Measurements from ENCODE around the gene ZNF888.
"Not testable (repeated sequence)": the region's sequence is repeated elsewhere in the genome, so short reads cannot be mapped to it uniquely, and the experiment has no call there.

ZNF888 gene

DNA sequence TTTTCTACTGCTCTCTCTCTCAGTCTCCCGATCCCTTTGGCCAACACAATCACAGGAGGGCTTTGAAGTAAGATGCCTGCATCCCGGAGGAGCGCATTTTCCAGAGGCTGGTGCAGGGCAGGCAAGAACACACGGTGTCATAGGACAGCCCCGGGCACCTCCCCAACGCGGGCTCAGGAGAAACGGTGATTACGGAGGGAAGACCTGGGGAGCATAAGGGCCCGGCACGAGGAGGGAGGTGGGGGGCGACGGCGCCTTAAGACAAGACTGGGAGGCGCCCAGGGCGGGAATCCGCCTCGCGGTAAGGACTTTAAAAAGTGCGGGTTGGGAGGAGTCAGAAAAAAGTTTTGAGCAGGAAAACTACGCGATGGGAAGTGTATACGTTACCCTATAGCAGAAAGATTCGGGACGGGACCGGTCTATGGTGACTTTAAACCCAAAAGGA, 18.7 kb upstream of the ZNF888 start:
- peak; percentile 47 for DNase-seq (ENCODE audit: low spot score)

DNA sequence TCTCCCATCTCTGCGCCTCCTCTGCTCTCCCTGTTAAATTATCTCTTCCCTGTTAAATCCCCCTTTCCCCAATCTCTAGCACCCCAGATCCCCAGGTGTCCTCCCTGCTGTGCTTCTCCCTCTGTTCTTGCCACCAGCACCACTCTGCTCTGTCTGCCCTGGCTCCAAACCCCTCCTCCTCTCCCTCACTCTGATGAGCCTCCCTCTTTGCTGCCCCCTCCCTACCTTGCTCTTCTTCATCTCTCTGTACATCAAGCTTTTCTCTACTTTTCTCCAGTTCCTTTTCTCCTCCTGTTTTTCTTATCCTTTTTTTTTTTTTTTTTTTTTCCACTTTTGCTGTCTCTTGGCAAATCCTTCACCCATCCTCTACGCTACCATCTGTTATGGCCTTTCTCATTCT, 18.3 kb upstream of the ZNF888 start:
- DNase-seq (ENCODE audit: low spot score): peak; percentile 40

GRCh38 chr19:52940905-52941304, 17.7 kb upstream of the ZNF888 start:
- not testable (repeated sequence) for DNase-seq (ENCODE audit: low spot score)

- no peak for DNase-seq (ENCODE audit: low spot score)
Measured at GRCh38 chr19:52938761-52939160, 15.5 kb upstream of the ZNF888 start.

DNA sequence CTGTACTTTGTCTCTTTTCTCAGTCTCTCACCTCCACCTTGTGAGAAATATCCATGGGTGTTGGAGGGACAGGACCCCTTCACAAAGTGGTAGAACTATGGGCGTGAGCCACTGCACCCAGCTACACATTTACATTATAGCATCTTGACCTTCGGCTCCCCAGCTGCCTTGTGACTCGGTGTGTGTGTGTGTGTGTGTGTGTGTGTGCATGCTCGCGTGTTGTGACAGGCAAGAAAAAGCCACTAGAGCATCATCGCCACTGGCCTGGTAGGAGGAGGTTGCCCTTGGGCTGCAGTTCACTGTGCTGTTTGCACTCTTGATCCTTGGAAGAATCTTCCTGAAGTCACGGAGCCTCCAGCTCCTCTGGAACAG, 13.7 kb upstream of the ZNF888 start:
- DNase-seq (ENCODE audit: low spot score): no peak

GRCh38 chr19:52936151-52936953, 13.1 kb upstream of the ZNF888 start:
- no peak for DNase-seq (ENCODE audit: low spot score)

DNA sequence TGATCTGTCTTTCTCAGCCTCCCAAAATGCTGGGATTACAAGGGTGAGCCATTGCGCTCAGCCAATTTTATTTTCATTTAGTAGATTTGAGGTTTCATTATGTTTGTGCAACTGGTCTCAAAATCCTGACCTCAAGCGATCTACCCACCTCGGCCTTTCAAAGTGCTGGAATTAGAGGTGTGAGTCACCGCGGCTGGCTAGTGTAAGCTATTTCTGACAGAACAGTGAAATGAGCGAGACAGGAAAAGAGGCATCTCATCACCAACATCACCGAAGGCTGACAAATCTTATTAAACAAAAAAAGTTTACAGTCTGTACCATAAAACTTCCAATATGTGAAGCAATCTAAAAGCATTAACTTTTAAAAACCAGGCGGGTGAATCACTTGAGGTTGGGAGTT, 12.2 kb upstream of the ZNF888 start:
- DNase-seq (ENCODE audit: low spot score): no peak

DNA sequence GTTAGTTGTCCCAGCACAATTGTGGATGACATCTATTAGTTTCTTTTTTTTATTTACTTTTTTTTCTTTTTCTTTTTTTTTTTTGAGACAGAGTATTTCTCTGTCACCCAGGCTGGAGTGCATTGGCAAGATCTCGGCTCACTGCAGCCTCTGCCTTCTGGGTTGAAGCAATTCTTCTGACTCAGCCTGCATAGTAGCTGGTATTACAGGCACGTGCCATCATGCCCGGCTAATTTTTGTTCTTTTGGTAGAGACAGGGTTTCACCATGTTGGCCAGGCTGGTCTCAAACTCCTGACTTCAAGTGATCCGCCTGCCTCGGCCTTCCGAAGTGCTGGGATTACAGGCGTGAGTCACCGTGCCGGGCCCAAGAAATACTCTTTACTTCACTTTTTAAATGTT, 1.4 kb upstream of the ZNF888 start:
- DNase-seq (ENCODE audit: low spot score): not testable (repeated sequence)

DNA sequence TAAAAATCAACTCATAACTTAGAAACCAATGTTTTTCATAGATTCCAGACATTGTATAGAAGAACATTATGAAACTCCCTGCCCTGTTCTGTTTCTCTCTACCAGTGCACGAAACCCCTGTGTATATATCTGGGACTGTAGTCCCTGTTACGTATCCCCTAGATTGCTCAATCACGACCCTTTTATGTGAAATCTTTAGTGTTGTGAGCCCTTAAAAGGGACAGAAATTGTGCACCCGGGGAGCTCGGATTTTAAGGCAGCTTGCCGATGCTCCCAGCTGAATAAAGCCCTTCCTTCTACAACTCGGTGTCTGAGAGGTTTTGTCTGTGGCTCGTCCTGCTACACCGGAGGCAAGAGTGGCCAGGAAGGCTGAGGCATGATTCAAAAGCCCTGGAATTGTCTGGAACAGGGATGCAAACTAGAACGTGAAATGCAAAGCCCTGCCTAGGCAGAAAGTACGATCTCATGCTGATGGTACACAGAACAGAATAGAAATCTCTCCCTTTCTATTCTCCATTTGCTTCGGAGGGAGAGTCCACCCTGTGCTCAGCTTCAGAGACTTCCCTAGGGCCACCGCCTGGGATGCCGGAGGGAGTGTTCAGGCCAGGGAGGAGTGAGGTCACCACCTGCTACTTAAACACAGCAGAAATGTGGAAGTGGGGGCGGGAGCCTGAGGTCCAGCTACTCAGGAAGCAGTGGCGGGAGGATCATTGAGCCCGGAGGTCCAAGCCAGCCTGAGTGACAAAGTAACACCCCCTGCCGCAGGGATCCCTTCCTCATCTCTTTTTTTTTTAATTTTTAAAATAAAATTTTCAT, 758 bp upstream of the ZNF888 start:
- DNase-seq (ENCODE audit: low spot score): no peak

DNA sequence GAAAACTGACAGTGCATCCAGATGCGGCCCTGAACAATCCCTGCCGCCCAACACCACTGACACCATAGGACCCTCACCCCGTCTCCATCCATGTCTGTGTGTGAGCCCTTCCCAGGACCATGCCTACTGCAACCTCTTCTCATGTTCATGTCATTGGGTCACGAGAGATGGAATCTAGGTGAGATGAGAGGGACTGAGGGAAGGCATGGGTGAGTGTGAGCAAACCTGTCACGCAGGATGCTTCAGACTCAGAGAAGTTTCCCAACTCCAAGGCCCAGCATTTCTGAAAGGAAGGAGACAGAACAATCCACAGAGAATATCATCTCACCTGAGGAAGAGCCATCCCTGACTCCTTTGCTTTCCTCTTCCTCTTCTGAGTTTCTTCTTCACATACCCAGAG, 5.7 kb downstream of the ZNF888 start:
- no peak for DNase-seq (ENCODE audit: low spot score)

- no peak for DNase-seq (ENCODE audit: low spot score)
Measured at GRCh38 chr19:52910648-52911047, 12.6 kb downstream of the ZNF888 start.

- DNase-seq (ENCODE audit: low spot score): not testable (repeated sequence)
Measured at GRCh38 chr19:52904052-52904780, 19.0 kb downstream of the ZNF888 start.

GRCh38 chr19:52901842-52902241, 21.4 kb downstream of the ZNF888 start:
- DNase-seq (ENCODE audit: low spot score): no peak

DNA sequence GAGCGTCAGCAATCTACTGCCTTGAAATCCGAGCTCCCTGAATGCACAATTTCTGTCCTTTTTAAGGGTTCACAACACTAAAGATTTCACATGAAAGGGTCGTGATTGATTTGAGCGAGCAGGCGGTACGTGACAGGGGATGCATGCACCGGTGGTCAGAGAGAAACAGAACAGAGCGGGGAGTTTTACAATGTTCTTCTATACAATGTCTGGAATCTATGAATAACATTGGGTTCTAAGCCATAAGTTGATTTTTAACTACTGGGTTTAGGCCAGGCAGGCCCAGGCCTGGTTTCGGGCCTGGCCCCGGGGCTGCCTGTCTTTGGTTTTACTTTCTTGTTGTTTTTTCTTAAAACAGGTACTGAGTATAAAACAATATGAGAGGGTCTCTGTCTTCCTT, 24.6 kb downstream of the ZNF888 start:
- not testable (repeated sequence) for DNase-seq (ENCODE audit: low spot score)

GRCh38 chr19:52898101-52898500, 25.1 kb downstream of the ZNF888 start:
- DNase-seq (ENCODE audit: low spot score): no peak

DNA sequence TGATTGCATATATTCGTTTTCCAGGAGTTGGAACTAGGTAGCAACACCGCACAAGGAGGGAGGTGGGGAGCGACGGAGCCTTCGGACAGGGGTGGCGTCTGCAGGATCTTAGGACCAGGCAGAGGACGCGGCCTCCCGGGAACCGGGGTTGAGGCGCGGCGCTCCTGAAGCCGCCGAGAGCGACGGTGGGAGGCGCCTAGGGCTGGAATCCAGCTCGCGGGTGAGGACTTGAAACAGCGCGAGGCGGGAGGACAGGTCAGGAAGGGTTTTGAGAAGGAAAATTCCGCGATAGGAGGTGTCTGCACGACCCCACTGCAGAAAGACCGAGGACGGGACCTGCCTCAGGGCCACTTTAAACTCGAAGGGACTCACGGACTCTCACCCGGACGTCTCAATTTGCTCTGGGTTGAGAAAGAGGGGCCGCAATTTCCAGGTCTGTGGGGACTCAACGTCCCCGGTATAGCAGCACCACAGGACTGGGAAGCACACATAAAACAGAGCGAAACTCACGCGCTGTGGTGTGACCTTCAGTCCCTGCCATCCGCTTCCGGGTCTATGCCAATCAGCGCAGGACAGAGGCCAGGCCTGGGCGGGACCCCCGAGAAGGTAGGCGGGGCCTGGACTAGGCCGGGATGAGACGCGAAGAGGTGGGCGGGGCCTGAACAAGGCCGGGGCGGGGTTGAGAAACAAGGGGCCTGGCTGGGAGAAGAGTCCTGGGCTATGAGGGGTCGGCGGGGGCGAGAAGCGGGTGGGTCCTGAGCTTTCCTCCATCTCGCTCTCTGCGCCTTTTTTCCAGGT, 25.9 kb downstream of the ZNF888 start, which contains the start of gene ZNF320:
Gene ZNF320 (minus strand): TSS at position 498 of the 798 bp plus-strand sequence. CDS start 7,380 bp downstream, outside the sequence.
- peak; percentile 97 for DNase-seq (ENCODE audit: low spot score)

DNA sequence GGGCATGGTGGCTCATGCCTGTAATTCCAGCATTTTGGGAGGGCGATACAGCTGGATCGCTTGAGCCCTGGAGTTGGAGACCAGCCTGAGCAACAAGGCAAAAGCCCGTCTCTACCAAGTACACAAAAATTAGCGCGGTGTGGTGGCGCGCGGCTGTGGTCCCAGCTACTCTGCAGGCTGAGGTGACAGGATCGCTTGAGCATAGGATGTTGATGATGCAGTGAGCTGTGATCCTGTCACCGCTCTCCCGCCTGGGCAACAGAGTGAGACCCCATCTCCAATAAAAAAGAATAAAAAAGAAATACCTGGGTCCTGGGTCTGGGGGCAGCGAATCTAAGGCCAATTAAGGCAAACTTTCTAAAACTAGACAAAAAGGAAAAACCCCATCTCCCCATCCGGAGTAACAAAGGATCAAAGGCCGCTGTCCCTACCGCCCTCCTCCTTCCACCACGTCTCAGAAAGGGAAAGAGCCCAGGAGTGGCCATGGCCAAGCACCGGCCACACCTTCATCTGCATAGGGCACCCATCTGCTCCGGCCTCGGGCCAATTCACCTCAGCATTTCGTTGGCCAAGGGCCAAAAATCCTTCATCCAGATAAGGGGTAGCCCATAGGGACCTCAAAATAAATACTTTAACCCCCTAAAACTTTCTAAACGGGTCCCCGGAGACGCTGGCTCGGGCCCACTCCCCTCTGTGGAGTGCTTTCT, 26.6 kb downstream of the ZNF888 start:
- no peak for DNase-seq (ENCODE audit: low spot score)

- DNase-seq (ENCODE audit: low spot score): no peak
Measured at GRCh38 chr19:52891336-52891735, 31.9 kb downstream of the ZNF888 start.

DNA sequence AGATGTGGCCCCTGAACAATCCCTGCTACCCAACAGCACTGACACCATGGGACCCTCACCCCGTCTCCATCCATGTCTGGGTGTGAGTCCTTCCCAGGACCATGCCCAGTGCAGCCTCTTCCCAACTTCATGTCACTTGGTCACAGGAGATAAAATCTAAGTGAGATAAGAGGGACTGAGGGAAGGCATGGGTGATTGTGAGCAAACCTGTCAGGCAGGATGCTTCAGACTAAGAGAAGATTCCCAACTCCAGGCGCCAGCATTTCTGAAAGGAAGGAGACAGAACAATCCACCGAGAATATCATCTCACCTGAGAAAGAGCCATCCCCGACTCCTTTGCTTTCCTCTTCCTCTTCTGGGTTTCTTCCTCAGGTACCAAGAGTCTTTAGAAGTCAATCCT, 33.3 kb downstream of the ZNF888 start:
- no peak for DNase-seq (ENCODE audit: low spot score)

- DNase-seq (ENCODE audit: low spot score): no peak
Measured at GRCh38 chr19:52889076-52889475, 34.2 kb downstream of the ZNF888 start.

DNA sequence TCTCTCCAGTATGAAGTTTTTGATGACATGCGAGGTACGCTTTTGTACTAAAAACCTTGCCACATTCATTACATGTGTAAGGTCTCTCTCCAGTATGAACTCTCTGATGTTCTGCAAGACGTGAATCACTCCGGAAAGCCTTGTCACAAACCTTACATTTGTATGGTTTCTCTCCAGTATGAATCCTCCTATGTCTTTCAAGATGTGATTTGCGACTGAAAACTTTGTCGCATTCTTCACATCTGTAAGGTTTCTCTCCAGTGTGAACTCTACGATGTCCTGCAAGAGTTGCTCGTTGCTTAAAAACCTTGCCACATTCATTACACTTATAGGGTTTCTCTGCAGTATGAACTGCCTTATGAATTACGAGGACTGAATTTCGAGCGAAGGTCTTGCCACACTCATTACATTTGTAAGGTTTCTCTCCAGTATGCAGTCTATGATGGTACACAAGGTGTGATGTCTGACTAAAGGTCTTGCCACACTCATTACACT, 42.3 kb downstream of the ZNF888 start:
- no peak for DNase-seq (ENCODE audit: low spot score)
